SU-DHL-6 (cell line): Measurements from ENCODE around the gene PGBD5.

ENCODE experiments used
- EZH2phosphoT487 ChIP-seq: fragments of 200-600 bp; sonication (generic), shearing (Covaris generic); conservative IDR thresholded peaks from 2 replicates; pipeline ENCODE4 v1.6.1; 2018; ENCODE audit warnings: mild to moderate bottlenecking, antibody characterized with exemption, low read length, moderate library complexity, mixed read lengths
- TF ChIP-seq, protein P1 (sequence below): fragments of 200-600 bp; sonication (generic); IDR thresholded peaks from one replicate; pipeline ENCODE4 v1.5.1; 2017; ENCODE audit warnings: antibody characterized with exemption, mild to moderate bottlenecking, low read length, moderate library complexity; ENCODE audit not compliant: insufficient read depth, poor library complexity, severe bottlenecking

- TF ChIP-seq, protein P1, sequence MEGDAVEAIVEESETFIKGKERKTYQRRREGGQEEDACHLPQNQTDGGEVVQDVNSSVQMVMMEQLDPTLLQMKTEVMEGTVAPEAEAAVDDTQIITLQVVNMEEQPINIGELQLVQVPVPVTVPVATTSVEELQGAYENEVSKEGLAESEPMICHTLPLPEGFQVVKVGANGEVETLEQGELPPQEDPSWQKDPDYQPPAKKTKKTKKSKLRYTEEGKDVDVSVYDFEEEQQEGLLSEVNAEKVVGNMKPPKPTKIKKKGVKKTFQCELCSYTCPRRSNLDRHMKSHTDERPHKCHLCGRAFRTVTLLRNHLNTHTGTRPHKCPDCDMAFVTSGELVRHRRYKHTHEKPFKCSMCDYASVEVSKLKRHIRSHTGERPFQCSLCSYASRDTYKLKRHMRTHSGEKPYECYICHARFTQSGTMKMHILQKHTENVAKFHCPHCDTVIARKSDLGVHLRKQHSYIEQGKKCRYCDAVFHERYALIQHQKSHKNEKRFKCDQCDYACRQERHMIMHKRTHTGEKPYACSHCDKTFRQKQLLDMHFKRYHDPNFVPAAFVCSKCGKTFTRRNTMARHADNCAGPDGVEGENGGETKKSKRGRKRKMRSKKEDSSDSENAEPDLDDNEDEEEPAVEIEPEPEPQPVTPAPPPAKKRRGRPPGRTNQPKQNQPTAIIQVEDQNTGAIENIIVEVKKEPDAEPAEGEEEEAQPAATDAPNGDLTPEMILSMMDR: no peak
- TF ChIP-seq EZH2phosphoT487: no peak
These were observed 88.9 kb downstream of the PGBD5 start for GRCh38 chr1:230337266-230337665.
